PC-3 (cell line): Measurements from ENCODE around the gene UVSSA. TPM values are rescaled to one million over a fixed set of nuclear protein-coding genes. Genes with fewer than 3 reads are reported as not detected.
"Not testable (repeated sequence)": the region's sequence is repeated elsewhere in the genome, so short reads cannot be mapped to it uniquely, and the experiment has no call there.

Experiments
- ATAC-seq: fragments of 200-7000 bp; cut with Tn5 transposase; 2 replicates; pipeline ENCODE4 v1.9.1; 2020; ENCODE audit warnings: mild to moderate bottlenecking, moderate library complexity
- BruUV-seq: library from RNA; stranded (reverse); fragments of 400-500 nt; replicated peaks from 2 replicates; lab custom pipeline; 2021; lab: Mats Ljungman, UMichigan
- CTCF ChIA-PET: fragments of 300-600 bp; sonication (Branson Sonifier 250); formaldehyde crosslinking; loops from one replicate; lab custom pipeline; 2022; ENCODE audit warnings: antibody characterized with exemption; lab: Charles Lee
- POLR2A ChIA-PET: fragments of 300-600 bp; sonication (Branson Sonifier 250); formaldehyde crosslinking; loops from one replicate; lab custom pipeline; 2022; ENCODE audit warnings: antibody characterized with exemption; ENCODE audit not compliant: unreplicated experiment; lab: Charles Lee
- DNase-seq: peaks from one replicate; pipeline ENCODE4 v3.0.0-alpha.2; 2015
- H2AFZ ChIP-seq: fragments of 300-600 bp; sonication (generic); 2 replicates; pipeline ENCODE4 v1.6.0; 2016; ENCODE audit warnings: antibody characterized with exemption, low read length
- H3F3A ChIP-seq: fragments of 300-600 bp; sonication (generic); one replicate; pipeline ENCODE4 v1.6.0; 2017; ENCODE audit warnings: antibody characterized with exemption, low read length, control low read depth, mild to moderate bottlenecking; ENCODE audit not compliant: unreplicated experiment
- H3K27ac ChIP-seq: fragments of 300-600 bp; sonication (generic); 2 replicates; pipeline ENCODE4 v1.5.1; 2016; ENCODE audit warnings: mild to moderate bottlenecking, low read length
- H3K27me3 ChIP-seq: fragments of 300-600 bp; sonication (generic); 2 replicates; pipeline ENCODE4 v1.6.1; 2016; ENCODE audit warnings: low read length, mixed read lengths
- H3K36me3 ChIP-seq: fragments of 300-600 bp; sonication (generic); 2 replicates; pipeline ENCODE4 v1.6.1; 2016; ENCODE audit warnings: low read depth, mixed run types, low read length, mixed read lengths
- H3K4me1 ChIP-seq: fragments of 300-600 bp; sonication (generic); 2 replicates; pipeline ENCODE4 v1.5.1; 2016; ENCODE audit warnings: low read length; ENCODE audit not compliant: insufficient read depth
- H3K4me2 ChIP-seq: fragments of 300-600 bp; sonication (generic); 2 replicates; pipeline ENCODE4 v1.6.0; 2016; ENCODE audit warnings: low read length
- H3K4me3 ChIP-seq: fragments of 300-600 bp; sonication (generic); 2 replicates; pipeline ENCODE4 v1.5.1; 2016; ENCODE audit warnings: mild to moderate bottlenecking, low read length, mixed read lengths
- H3K79me2 ChIP-seq: fragments of 300-600 bp; sonication (generic); 2 replicates; pipeline ENCODE4 v1.6.1; 2017; ENCODE audit warnings: low read length, mixed read lengths
- H3K9ac ChIP-seq: fragments of 300-600 bp; sonication (generic); 2 replicates; pipeline ENCODE4 v1.6.0; 2016; ENCODE audit warnings: mild to moderate bottlenecking, low read length
- H3K9me2 ChIP-seq: fragments of 300-600 bp; sonication (generic); replicated peaks from 2 replicates; pipeline ENCODE4 v1.6.1; 2016; ENCODE audit warnings: mixed run types, low read length, mixed read lengths
- H3K9me3 ChIP-seq: fragments of 300-600 bp; sonication (generic); 2 replicates; pipeline ENCODE4 v1.6.1; 2016; ENCODE audit warnings: low read length, mixed read lengths
- H4K20me1 ChIP-seq: fragments of 300-600 bp; sonication (generic); 2 replicates; pipeline ENCODE4 v1.6.1; 2016; ENCODE audit warnings: low read length, mixed read lengths
- CTCF ChIP-seq: fragments of 300-600 bp; sonication (generic); conservative IDR thresholded peaks from 2 replicates; pipeline ENCODE4 v1.5.1; 2017; ENCODE audit warnings: antibody characterized with exemption, low read depth, mild to moderate bottlenecking, low read length
- EZH2 ChIP-seq: fragments of 300-600 bp; sonication (generic); IDR thresholded peaks from one replicate; pipeline ENCODE4 v1.6.1; 2017; ENCODE audit warnings: antibody characterized with exemption, mild to moderate bottlenecking, low read length; ENCODE audit not compliant: unreplicated experiment
- EZH2phosphoT487 ChIP-seq: fragments of 300-600 bp; sonication (generic); IDR thresholded peaks from 2 replicates; pipeline ENCODE4 v1.6.1; 2018; ENCODE audit warnings: mild to moderate bottlenecking, antibody characterized with exemption, low read length, borderline replicate concordance
- intact Hi-C: fragments of 100-400 bp; cut with micrococcal nuclease; formaldehyde crosslinking; loops from 2 replicates; pipeline ENCODE4 v1.9.0; 2023
- total RNA-seq: library from RNA; depleted of rRNA; stranded (reverse); fragments of >200 nt; gene quantifications from 2 replicates; pipeline ENCODE4 v1.2.3, GENCODE V29; 2014

UVSSA gene
- total RNA-seq, 1 experiment from 2014 or later: 6.2 TPM

- no TSS peak for BruUV-seq
- TF ChIP-seq CTCF (no peak), EZH2 (no peak), EZH2phosphoT487 (no peak)
Measured at GRCh38 chr4:1370321-1371124, 23.5 kb downstream of the UVSSA start.

GRCh38 chr4:1371176-1372165 lies 24.5 kb downstream of the UVSSA start:
- TF ChIP-seq EZH2phosphoT487 (no peak), CTCF (no peak), EZH2 (no peak)
- Histone ChIP-seq H3K4me3 (no peak overlapping the region), H3K4me1 (no peaks in the 10 kb centered on the region), H2AFZ (no peak overlapping the region), H3K79me2 (no peaks in the 10 kb centered on the region), H3K27ac (no peak overlapping the region), H3F3A (no peaks in the 10 kb centered on the region), H3K9me3 (no peaks in the 10 kb centered on the region), H3K9me2 (no peaks in the 10 kb centered on the region), H3K9ac (no peak overlapping the region), H3K36me3 (no peaks in the 10 kb centered on the region), H3K4me2 (no peak overlapping the region), H4K20me1 (no peaks in the 10 kb centered on the region), H3K27me3 (no peaks in the 10 kb centered on the region)
- ChIA-PET CTCF (no interaction called here), POLR2A (no interaction called here)
- intact Hi-C loops: no loop called here
- no TSS peak for BruUV-seq
- ATAC-seq (no peak), DNase-seq (no peak)

More at GRCh38 chr4:1370321-1371124, 23.5 kb downstream of the UVSSA start:
- H3K4me2 ChIP-seq: no peak overlapping the region
- no peaks in the 10 kb centered on the region for H3K36me3 ChIP-seq
- H3K4me1 ChIP-seq: no peaks in the 10 kb centered on the region
- no peaks in the 10 kb centered on the region for H3K9me2 ChIP-seq
- no peak overlapping the region for H2AFZ ChIP-seq
- H4K20me1 ChIP-seq: no peaks in the 10 kb centered on the region
- no peak for DNase-seq
- ChIA-PET POLR2A (no interaction called here), CTCF (no interaction called here)
- no peak overlapping the region for H3K27ac ChIP-seq
- ATAC-seq: no peak
- H3K9ac ChIP-seq: no peak overlapping the region
- no peaks in the 10 kb centered on the region for H3K27me3 ChIP-seq
- H3K9me3 ChIP-seq: no peaks in the 10 kb centered on the region
- intact Hi-C loops: no loop called here
- H3K4me3 ChIP-seq: no peak overlapping the region
- no peaks in the 10 kb centered on the region for H3F3A ChIP-seq
- H3K79me2 ChIP-seq: no peaks in the 10 kb centered on the region

DNA sequence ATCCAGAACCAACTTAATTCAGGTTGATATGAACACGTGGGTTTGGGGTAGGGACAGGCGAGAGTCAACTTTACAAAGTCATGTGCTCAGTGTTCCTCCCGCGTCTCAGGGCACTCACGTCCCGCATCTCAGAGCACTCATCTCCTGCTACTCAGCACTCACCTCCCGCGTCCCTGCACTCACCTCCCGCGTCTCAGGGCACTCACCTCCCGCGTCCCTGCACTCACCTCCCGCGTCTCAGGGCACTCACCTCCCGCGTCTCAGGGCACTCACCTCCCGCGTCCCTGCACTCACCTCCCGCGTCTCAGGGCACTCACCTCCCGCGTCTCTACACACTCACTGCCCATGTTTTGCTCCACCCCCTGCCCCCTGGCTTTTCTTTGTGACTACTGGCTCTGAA lies 25.6 kb downstream of the UVSSA start:
- H3K4me3 ChIP-seq, H3K27me3 ChIP-seq, H3K9ac ChIP-seq, H3K4me1 ChIP-seq, POLR2A ChIA-PET, H3K79me2 ChIP-seq, H4K20me1 ChIP-seq, intact Hi-C loops, CTCF ChIA-PET, H3K9me3 ChIP-seq, DNase-seq, ATAC-seq, H3F3A ChIP-seq, H2AFZ ChIP-seq, H3K36me3 ChIP-seq, H3K4me2 ChIP-seq, H3K27ac ChIP-seq, H3K9me2 ChIP-seq, BruUV-seq: not testable (repeated sequence)
